ENCODE data around the gene SSBP2.

GRCh38 chr5:81782811-81783210 is 31.9 kb upstream of the SSBP2 start:
- TF ChIP-seq CTCF (IDR thresholded peaks at IDR 0.05) = no peak
- no peak for TF ChIP-seq POLR2A (IDR thresholded peaks at IDR 0.05)

Measured in Peyer's patch (tissue), 4 donors.